ENCODE results near the gene TLK1.

- TF ChIP-seq, protein P1, sequence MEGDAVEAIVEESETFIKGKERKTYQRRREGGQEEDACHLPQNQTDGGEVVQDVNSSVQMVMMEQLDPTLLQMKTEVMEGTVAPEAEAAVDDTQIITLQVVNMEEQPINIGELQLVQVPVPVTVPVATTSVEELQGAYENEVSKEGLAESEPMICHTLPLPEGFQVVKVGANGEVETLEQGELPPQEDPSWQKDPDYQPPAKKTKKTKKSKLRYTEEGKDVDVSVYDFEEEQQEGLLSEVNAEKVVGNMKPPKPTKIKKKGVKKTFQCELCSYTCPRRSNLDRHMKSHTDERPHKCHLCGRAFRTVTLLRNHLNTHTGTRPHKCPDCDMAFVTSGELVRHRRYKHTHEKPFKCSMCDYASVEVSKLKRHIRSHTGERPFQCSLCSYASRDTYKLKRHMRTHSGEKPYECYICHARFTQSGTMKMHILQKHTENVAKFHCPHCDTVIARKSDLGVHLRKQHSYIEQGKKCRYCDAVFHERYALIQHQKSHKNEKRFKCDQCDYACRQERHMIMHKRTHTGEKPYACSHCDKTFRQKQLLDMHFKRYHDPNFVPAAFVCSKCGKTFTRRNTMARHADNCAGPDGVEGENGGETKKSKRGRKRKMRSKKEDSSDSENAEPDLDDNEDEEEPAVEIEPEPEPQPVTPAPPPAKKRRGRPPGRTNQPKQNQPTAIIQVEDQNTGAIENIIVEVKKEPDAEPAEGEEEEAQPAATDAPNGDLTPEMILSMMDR (IDR thresholded peaks at IDR 0.05), result no peak
- TF ChIP-seq POLR2AphosphoS5 (IDR thresholded peaks at IDR 0.05; ENCODE audit: insufficient read depth in 1 of 2, low read depth in 1 of 2) (no peak), POLR2A (IDR thresholded peaks at IDR 0.05) (no peak)
Measured at GRCh38 chr2:171013851-171014250, 146.8 kb downstream of the TLK1 start.
